MM.1S (cell line): ENCODE results near the gene C2.
A peak's percentile ranks its signal among the peaks of the same experiment; 100 is the strongest.

Experiments used
- EZH2 ChIP-seq: fragments of 300-600 bp; sonication (generic); optimal IDR thresholded peaks from 2 replicates; pipeline ENCODE3; 2017; ENCODE audit warnings: low read depth, mild to moderate bottlenecking, antibody characterized with exemption, low read length, mixed read lengths
- TF ChIP-seq, protein P1 (sequence below): fragments of 300-600 bp; sonication (generic); IDR thresholded peaks from 2 replicates; pipeline ENCODE4 v1.5.1; 2016; ENCODE audit warnings: antibody characterized with exemption, low read length, mixed read lengths

DNA sequence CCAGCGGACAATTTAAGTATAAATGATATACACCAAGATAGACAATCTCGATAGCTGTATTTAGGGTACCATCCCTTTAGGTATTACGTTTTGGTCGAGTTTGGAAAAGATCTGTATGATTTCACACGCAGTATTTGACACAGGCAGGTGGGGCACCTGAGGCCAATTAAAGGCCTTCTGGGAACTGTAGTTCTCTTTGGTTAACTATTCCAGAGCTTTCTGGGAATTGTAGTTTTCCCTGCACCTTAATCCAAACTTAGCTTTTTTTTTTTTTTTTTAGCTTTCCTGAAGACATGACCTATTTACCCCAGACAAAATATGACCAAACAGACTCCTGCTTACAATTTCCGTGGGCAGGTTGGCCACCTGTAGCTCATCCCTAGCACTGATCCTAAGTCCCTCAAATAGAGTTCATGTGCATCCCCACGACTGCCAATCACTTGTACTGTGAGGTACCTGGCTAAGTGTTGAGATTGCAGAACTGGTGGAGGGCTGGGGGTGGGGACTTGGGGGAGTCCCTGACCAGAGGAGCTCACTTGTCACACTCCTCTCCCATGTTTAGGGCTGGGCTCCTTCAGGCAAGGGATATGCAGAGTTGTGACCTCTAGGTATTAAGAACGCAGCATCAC is 29.0 kb upstream of the C2 start:
- TF ChIP-seq, protein P1, sequence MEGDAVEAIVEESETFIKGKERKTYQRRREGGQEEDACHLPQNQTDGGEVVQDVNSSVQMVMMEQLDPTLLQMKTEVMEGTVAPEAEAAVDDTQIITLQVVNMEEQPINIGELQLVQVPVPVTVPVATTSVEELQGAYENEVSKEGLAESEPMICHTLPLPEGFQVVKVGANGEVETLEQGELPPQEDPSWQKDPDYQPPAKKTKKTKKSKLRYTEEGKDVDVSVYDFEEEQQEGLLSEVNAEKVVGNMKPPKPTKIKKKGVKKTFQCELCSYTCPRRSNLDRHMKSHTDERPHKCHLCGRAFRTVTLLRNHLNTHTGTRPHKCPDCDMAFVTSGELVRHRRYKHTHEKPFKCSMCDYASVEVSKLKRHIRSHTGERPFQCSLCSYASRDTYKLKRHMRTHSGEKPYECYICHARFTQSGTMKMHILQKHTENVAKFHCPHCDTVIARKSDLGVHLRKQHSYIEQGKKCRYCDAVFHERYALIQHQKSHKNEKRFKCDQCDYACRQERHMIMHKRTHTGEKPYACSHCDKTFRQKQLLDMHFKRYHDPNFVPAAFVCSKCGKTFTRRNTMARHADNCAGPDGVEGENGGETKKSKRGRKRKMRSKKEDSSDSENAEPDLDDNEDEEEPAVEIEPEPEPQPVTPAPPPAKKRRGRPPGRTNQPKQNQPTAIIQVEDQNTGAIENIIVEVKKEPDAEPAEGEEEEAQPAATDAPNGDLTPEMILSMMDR: 0 out of 2 replicates have a peak, but pooled peaks have one; percentile 19
- no peak for TF ChIP-seq EZH2
